H9 (cell line): Measurements from ENCODE around the gene TMEM209. TPM values are rescaled to one million over a fixed set of nuclear protein-coding genes. Genes with fewer than 3 reads are reported as not detected.

ENCODE experiments used
- DNase-seq: peaks from one replicate; pipeline ENCODE4 v3.0.0-alpha.2; 2017
- H2AFZ ChIP-seq: one replicate; pipeline ENCODE4 v1.6.1; 2013; ENCODE audit warnings: mild to moderate bottlenecking, low read length, control low read depth, moderate library complexity
- H2AK5ac ChIP-seq: 2 replicates; pipeline ENCODE4 v1.6.1; 2013; ENCODE audit warnings: low read length, control low read depth, mixed read lengths; ENCODE audit not compliant: insufficient read length
- H2BK120ac ChIP-seq: one replicate; pipeline ENCODE4 v1.6.1; 2013; ENCODE audit warnings: low read depth, mild to moderate bottlenecking, low read length, control low read depth, inconsistent platforms; ENCODE audit not compliant: poor library complexity, severe bottlenecking
- H2BK12ac ChIP-seq: 2 replicates; pipeline ENCODE4 v1.6.1; 2013; ENCODE audit warnings: low read length, control low read depth, mixed read lengths, low read depth; ENCODE audit not compliant: insufficient read length
- H2BK15ac ChIP-seq: 2 replicates; pipeline ENCODE4 v1.6.1; 2013; ENCODE audit warnings: low read depth, low read length, control low read depth
- H2BK20ac ChIP-seq: one replicate; pipeline ENCODE4 v1.6.1; 2013; ENCODE audit warnings: low read depth, mild to moderate bottlenecking, low read length, control low read depth, inconsistent platforms; ENCODE audit not compliant: poor library complexity, severe bottlenecking
- H2BK5ac ChIP-seq: 2 replicates; pipeline ENCODE4 v1.6.1; 2013; ENCODE audit warnings: low read length, control low read depth, mixed read lengths; ENCODE audit not compliant: insufficient read length
- H3K14ac ChIP-seq: 2 replicates; pipeline ENCODE4 v1.6.1; 2013; ENCODE audit warnings: low read length, control low read depth; ENCODE audit not compliant: insufficient read depth
- H3K18ac ChIP-seq: 2 replicates; pipeline ENCODE4 v1.6.1; 2013; ENCODE audit warnings: low read depth, mild to moderate bottlenecking, mixed read lengths, low read length, control low read depth; ENCODE audit not compliant: insufficient read length
- H3K23ac ChIP-seq: 2 replicates; pipeline ENCODE4 v1.6.1; 2013; ENCODE audit warnings: low read length, control low read depth, mixed read lengths, low read depth; ENCODE audit not compliant: insufficient read length
- H3K23me2 ChIP-seq: 2 replicates; pipeline ENCODE4 v1.6.1; 2013; ENCODE audit warnings: low read depth, mild to moderate bottlenecking, mixed read lengths, low read length, control low read depth; ENCODE audit not compliant: insufficient read length, poor library complexity, severe bottlenecking
- H3K27ac ChIP-seq: 2 replicates; pipeline ENCODE4 v1.5.1; 2013; ENCODE audit warnings: low read length, control low read depth, mixed read lengths, low read depth; ENCODE audit not compliant: insufficient read length
- H3K27me3 ChIP-seq: 2 replicates; pipeline ENCODE4 v1.6.1; 2013; ENCODE audit warnings: low read length, control low read depth, inconsistent platforms; ENCODE audit not compliant: insufficient read depth
- H3K4ac ChIP-seq: 2 replicates; pipeline ENCODE4 v1.6.1; 2013; ENCODE audit warnings: low read depth, mild to moderate bottlenecking, control low read depth, inconsistent platforms, low read length, moderate library complexity
- H3K4me1 ChIP-seq: 2 replicates; pipeline ENCODE4 v1.6.1; 2013; ENCODE audit warnings: low read length, control low read depth, inconsistent platforms; ENCODE audit not compliant: insufficient read depth
- H3K4me2 ChIP-seq: 2 replicates; pipeline ENCODE4 v1.6.1; 2013; ENCODE audit warnings: low read length, control low read depth, mixed read lengths; ENCODE audit not compliant: insufficient read length, insufficient read depth
- H3K56ac ChIP-seq: 2 replicates; pipeline ENCODE4 v1.6.1; 2013; ENCODE audit warnings: low read depth, mild to moderate bottlenecking, mixed read lengths, low read length, control low read depth; ENCODE audit not compliant: insufficient read length
- H3K79me1 ChIP-seq: 2 replicates; pipeline ENCODE4 v1.6.1; 2013; ENCODE audit warnings: low read depth, mild to moderate bottlenecking, moderate library complexity, low read length, control low read depth, inconsistent platforms; ENCODE audit not compliant: insufficient read depth, poor library complexity, severe bottlenecking
- H3K79me2 ChIP-seq: 2 replicates; pipeline ENCODE4 v1.6.1; 2013; ENCODE audit warnings: low read length, control low read depth, inconsistent platforms; ENCODE audit not compliant: insufficient read depth
- H3K9ac ChIP-seq: 2 replicates; pipeline ENCODE4 v1.6.1; 2013; ENCODE audit warnings: low read length, control low read depth, mixed read lengths; ENCODE audit not compliant: insufficient read length; ENCODE audit errors: extremely low read depth
- H3K9me3 ChIP-seq: one replicate; pipeline ENCODE4 v1.6.1; 2013; ENCODE audit warnings: low read depth, low read length, inconsistent platforms; ENCODE audit not compliant: control insufficient read depth
- H3T11ph ChIP-seq: one replicate; pipeline ENCODE4 v1.6.1; 2013; ENCODE audit warnings: mild to moderate bottlenecking, low read length, control low read depth, inconsistent platforms
- H4K20me1 ChIP-seq: one replicate; pipeline ENCODE4 v1.6.1; 2013; ENCODE audit not compliant: control insufficient read depth, insufficient read length, insufficient read depth
- H4K5ac ChIP-seq: 2 replicates; pipeline ENCODE4 v1.6.1; 2013; ENCODE audit warnings: low read depth, mild to moderate bottlenecking, mixed read lengths, low read length, control low read depth; ENCODE audit not compliant: insufficient read length
- H4K8ac ChIP-seq: replicated peaks from 2 replicates; pipeline ENCODE4 v1.6.1; 2013; ENCODE audit warnings: low read length, control low read depth, mixed read lengths, low read depth; ENCODE audit not compliant: insufficient read length
- H4K91ac ChIP-seq: 2 replicates; pipeline ENCODE4 v1.6.1; 2013; ENCODE audit warnings: low read depth, mild to moderate bottlenecking, moderate library complexity, mixed read lengths, low read length, control low read depth; ENCODE audit not compliant: insufficient read length
- H3K27ac Mint-ChIP-seq, 3 experiments: 2 replicates in 2 of 3; 3 replicates in 1 of 3; pipeline ENCODE4 v1.8.0; 2020 to 2021; ENCODE audit warnings: mixed read lengths in 3 of 3, mild to moderate bottlenecking in 1 of 3, moderate library complexity in 1 of 3
- H3K27me3 Mint-ChIP-seq: 2 replicates; pipeline ENCODE4 v1.8.0; 2021; ENCODE audit warnings: low read depth, mild to moderate bottlenecking, moderate library complexity, mixed read lengths
- H3K36me3 Mint-ChIP-seq, 3 experiments: 2 replicates in 2 of 3; 3 replicates in 1 of 3; pipeline ENCODE4 v1.8.0; 2020 to 2021; ENCODE audit warnings: low read depth in 3 of 3, mixed read lengths in 3 of 3; ENCODE audit not compliant: insufficient read depth in 1 of 3
- H3K4me1 Mint-ChIP-seq, 2 experiments: 2 replicates each; pipeline ENCODE4 v1.8.0; 2020; ENCODE audit warnings: mixed read lengths in 2 of 2
- H3K4me3 Mint-ChIP-seq, 2 experiments: 2 replicates in 1 of 2; 3 replicates in 1 of 2; pipeline ENCODE4 v1.8.0; 2020 to 2021; ENCODE audit warnings: mild to moderate bottlenecking in 2 of 2, mixed read lengths in 2 of 2, moderate library complexity in 1 of 2
- H3K9me3 Mint-ChIP-seq, 2 experiments: 2 replicates in 1 of 2; 3 replicates in 1 of 2; pipeline ENCODE4 v1.8.0; 2020; ENCODE audit warnings: mild to moderate bottlenecking in 2 of 2, mixed read lengths in 2 of 2, moderate library complexity in 1 of 2
- CTCF ChIP-seq: fragments of 200-600 bp; sonication (generic); conservative IDR thresholded peaks from 3 replicates; pipeline ENCODE4 v1.8.0; 2021; ENCODE audit warnings: antibody characterized with exemption, mild to moderate bottlenecking
- WGBS: extraction: QIAGEN DNeasy Blood & Tissue Kit; methylation state at CpG from one replicate; pipeline ENCODE4 v1.1.7; 2013; ENCODE audit warnings: missing lambda C conversion rate, low lambda C conversion rate, mixed read lengths; ENCODE audit not compliant: insufficient read length; ENCODE audit errors: extremely low coverage; 5-methylcytosine and 5-hydroxymethylcytosine counted together
- total RNA-seq: library from RNA; stranded (reverse); gene quantifications from 2 replicates; pipeline ENCODE4 v1.2.1, GENCODE V29; 2021

TMEM209 gene
- total RNA-seq, 1 experiment from 2014 or later = 30.8 TPM

- Histone ChIP-seq H3K79me1 (no peaks in the 10 kb centered on the region), H4K91ac (no peak overlapping the region), H3K27ac (no peak overlapping the region), H3K4me2 (no peak overlapping the region), H3K9ac (no peak overlapping the region), H3K4ac (no peak overlapping the region), H3K56ac (no peak overlapping the region), H3K18ac (no peak overlapping the region), H3K9me3 (no peaks in the 10 kb centered on the region), H3K14ac (no peak overlapping the region), H3K79me2 (no peaks in the 10 kb centered on the region), H2AK5ac (no peak overlapping the region), H4K5ac (no peak overlapping the region), H3T11ph (no peak overlapping the region), H2BK5ac (no peak overlapping the region), H2AFZ (no peak overlapping the region), H3K23ac (no peak overlapping the region), H3K27me3 (no peaks in the 10 kb centered on the region), H2BK12ac (no peak overlapping the region), H2BK20ac (no peak overlapping the region), H4K8ac (no peak overlapping the region), H2BK120ac (no peak overlapping the region), H2BK15ac (no peak overlapping the region), H3K4me1 (no peaks in the 10 kb centered on the region), H4K20me1 (no peaks in the 10 kb centered on the region), H3K23me2 (no peaks in the 10 kb centered on the region)
- no CpG with 5 or more reads among the region's 1 CpG for WGBS
- H3K27me3 Mint-ChIP-seq = peaks cover 2% of the 10 kb centered on the region; the same call in 1 of the 2 replicates
- peaks cover 4 to 5% of the 10 kb centered on the region in 2 experiments; a peak in 2 of 4 replicates for H3K4me1 Mint-ChIP-seq
- no peak for DNase-seq
- no peaks in the 10 kb centered on the region; a peak in 1 of 7 replicates for H3K36me3 Mint-ChIP-seq
- H3K9me3 Mint-ChIP-seq = no peaks in the 10 kb centered on the region
- no peak overlapping the region for H3K27ac Mint-ChIP-seq
- no peak overlapping the region for H3K4me3 Mint-ChIP-seq
- no peak for TF ChIP-seq CTCF
Observed at GRCh38 chr7:130213828-130214227, 8.6 kb upstream of the TMEM209 start.
